Hepatocyte (in vitro differentiated cells): ENCODE results near the gene ABLIM2.

Experiments
- EZH2 ChIP-seq: fragments of 200-600 bp; sonication (generic); IDR thresholded peaks from 2 replicates; pipeline ENCODE4 v1.6.1; 2016; ENCODE audit warnings: antibody characterized with exemption, mild to moderate bottlenecking, borderline replicate concordance
- EZH2phosphoT487 ChIP-seq: fragments of 200-600 bp; sonication (generic); IDR thresholded peaks from one replicate; pipeline ENCODE4 v1.6.1; 2018; ENCODE audit warnings: antibody characterized with exemption, mild to moderate bottlenecking, low read depth, moderate library complexity; ENCODE audit not compliant: unreplicated experiment, severe bottlenecking
- TF ChIP-seq, protein P1 (sequence below): fragments of 200-600 bp; sonication (generic); IDR thresholded peaks from 2 replicates; pipeline ENCODE4 v1.5.1; 2016; ENCODE audit warnings: antibody characterized with exemption, mild to moderate bottlenecking; ENCODE audit not compliant: poor library complexity

DNA sequence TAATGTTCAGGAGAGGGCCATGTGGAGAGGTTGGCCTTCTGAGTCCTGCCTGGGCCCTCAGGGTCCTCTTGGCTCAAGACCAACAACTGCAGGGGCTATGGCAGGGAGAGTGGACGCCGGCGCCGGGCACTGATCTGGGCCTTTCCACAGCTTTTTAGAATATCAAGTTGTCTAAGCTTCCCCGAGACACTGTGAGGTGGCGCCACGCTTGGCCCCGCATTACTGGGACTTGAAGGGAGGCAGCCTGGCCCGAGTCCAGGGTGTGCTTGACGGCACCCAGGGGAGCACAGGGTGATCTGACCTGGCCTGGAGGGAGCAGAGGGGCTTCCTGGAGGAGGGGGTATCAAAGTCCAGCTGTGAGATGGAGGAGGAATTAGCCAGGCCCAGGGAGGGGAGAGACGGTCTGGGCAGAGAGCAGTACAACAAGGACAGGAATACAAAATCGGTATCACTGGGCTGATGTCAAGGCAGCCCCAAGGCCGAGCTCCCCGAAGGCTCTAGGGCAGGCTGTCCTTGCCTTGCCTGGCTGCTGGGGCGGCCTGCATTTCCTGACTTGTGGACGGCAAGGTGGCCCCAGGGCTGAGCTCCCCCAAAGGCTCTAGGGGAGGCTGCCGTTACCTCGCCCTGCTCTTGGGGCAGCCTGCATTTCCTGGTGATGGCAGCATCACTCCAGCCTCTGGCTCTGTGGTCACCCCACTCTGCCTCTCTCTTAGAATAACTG is 28.1 kb downstream of the ABLIM2 start:
- TF ChIP-seq EZH2, result no peak
- TF ChIP-seq, protein P1, sequence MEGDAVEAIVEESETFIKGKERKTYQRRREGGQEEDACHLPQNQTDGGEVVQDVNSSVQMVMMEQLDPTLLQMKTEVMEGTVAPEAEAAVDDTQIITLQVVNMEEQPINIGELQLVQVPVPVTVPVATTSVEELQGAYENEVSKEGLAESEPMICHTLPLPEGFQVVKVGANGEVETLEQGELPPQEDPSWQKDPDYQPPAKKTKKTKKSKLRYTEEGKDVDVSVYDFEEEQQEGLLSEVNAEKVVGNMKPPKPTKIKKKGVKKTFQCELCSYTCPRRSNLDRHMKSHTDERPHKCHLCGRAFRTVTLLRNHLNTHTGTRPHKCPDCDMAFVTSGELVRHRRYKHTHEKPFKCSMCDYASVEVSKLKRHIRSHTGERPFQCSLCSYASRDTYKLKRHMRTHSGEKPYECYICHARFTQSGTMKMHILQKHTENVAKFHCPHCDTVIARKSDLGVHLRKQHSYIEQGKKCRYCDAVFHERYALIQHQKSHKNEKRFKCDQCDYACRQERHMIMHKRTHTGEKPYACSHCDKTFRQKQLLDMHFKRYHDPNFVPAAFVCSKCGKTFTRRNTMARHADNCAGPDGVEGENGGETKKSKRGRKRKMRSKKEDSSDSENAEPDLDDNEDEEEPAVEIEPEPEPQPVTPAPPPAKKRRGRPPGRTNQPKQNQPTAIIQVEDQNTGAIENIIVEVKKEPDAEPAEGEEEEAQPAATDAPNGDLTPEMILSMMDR, result no peak
- TF ChIP-seq EZH2phosphoT487, result no peak
